Raji (cell line): ENCODE results near the gene XYLT1.

Source experiments
- POLR2A ChIP-seq: IDR thresholded peaks from 2 replicates; pipeline ENCODE4 v1.6.1; 2011; ENCODE audit warnings: low read depth, low read length, control low read depth; ENCODE audit not compliant: insufficient read depth

XYLT1 gene

DNA sequence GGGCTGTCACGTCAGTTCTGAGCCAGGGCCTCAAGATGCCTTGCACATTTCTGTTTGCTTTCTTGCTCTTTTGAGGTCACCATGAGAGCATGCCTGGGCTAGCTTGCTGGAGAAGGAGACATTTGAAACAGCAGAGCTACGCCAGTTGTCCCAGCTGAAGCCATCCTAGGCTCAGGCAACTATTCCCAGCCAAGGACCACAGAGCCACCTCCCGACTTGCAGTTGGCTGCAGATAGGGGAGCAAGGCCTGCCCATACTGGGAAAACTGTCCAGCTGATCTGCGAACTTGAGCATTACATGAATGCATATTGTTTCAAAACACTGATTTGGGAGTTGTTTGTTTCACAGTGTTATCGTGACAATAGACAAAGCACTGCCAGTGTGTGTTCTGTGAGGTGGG, 340.8 kb downstream of the XYLT1 start:
- no peak for TF ChIP-seq POLR2A

GRCh38 chr16:17128791-17129190, 342.0 kb downstream of the XYLT1 start:
- TF ChIP-seq POLR2A: no peak

DNA sequence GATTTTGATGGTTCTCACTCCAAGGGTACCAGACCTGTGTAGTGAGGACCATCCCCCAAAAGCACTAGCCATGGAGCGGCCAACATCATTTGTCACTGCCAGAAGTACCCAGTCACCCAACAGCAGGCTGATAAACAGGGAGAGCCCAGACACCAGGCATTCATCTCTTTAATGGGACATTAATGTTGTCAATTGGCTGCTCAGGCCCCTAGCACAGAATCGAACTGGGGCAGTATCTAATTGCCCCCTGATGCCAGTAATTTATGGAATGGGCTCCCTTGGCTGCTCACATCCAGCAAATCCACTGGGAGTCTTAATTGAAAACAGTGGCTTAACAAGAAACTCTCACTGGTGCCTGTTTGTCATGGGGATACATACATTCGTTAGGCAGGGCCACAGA, 344.6 kb downstream of the XYLT1 start:
- no peak for TF ChIP-seq POLR2A

GRCh38 chr16:17125671-17126070, 345.1 kb downstream of the XYLT1 start:
- TF ChIP-seq POLR2A: no peak

DNA sequence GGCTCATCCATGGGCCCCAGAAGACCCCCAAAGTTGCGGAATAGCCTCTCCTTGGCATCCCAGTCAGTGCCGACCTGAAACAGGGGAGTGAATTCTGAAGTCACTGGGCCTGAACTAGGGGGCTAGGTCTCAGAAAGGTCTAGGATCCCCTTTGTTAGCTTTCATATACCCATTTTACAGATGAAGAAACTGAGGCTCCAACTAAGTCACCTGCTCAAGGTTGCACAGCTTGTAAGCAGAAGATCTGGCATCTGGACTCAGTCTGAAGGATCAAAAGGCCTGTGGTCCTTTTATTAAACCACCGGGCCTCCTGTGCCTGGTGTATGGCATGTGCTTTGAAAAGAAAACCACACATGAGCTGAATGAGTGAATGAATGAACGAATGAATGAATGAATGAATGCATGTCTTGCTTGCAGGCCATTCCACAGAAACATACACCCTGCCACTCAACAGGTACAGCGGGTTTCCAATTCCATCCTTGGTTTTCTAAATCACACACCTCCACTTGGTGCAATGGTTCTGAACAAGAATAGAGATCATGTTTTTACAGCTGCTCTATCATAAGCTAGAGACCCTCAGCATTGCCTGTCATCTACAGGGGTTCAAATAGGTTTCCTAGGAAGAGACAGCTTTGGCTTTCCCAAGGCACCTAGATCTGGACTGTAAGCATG, 352.7 kb downstream of the XYLT1 start:
- TF ChIP-seq POLR2A: no peak

DNA sequence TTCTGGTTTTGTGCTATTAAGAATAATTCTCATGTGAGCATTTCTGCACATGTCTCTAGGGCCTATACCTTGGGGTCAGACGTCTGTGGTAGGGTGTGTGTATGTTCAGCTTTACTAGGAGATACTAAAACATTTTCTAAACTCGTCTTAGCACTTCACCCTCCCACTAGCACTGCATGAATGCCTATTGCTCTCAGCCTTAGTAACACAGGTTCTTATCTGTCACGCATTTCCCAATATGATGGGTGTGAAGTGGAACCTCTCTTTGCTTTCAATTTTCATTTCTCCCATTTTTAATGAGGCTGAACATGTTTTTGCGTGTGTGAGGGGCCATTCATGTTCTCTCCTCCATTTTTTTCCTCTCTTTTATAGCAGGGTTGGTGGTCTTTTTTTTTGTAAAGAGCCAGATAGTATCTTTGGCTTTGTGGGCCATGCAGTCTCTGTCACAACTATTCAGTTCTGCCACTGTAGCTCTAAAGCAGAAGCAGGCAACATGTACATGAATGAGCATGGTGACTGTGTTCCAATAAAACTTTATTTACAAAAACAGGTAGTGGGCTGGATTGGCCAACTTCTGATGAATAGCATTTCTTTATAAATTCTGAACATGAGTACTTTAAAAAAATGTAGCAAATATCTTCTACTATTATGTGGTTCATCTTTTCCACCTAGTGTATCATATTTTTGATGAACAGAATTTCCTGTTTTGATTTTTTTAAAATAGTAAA, 354.0 kb downstream of the XYLT1 start:
- no peak for TF ChIP-seq POLR2A

- no peak for TF ChIP-seq POLR2A
Observed at GRCh38 chr16:17109413-17109812, 361.3 kb downstream of the XYLT1 start.

- no peak for TF ChIP-seq POLR2A
Observed at GRCh38 chr16:17108596-17108995, 362.2 kb downstream of the XYLT1 start.

DNA sequence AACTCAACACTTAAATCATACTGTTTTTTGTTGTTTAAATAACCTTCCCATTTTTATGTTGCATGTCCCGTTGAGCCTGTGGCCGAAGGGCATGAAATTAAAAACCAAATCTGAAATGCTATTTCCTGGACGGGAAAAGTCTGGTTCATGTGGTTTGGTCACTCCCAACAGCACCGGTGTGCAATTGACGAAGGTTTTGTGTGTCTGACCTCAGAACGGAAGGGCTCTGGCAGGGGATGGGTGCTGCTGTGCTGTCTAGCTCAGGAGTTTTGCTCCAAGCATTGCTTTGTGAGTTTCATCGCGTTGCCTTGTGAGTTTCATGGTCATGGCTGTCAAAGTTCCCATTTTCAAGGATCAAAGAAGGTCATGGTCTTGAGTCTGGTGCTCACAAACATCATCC, 363.3 kb downstream of the XYLT1 start:
- no peak for TF ChIP-seq POLR2A

DNA sequence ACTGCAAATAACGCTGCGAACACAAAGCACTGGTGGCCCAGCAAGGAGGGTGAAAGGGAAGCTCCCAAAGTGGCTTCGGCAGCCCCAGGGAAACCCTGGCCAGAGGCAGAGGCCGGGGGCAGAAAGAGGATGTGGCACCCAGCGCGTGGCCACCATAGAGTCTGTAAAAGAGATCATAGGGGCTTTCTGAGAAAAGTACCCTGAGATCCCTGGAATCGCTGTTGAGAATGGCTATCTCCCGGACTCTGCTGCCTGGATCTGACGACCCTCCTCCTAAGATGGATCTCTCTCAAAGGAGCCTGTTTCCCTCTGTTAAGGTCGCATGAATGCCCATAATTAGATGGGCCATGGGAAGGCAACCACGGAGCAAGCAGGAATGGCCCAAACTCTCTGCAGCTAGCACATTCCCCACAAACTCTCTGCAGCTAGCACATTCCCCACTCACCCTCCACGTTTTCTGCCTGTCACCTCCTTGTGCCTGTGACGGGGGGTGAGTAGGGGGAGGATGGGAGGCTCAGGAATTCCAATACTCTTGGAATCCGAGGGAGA, 364.4 kb downstream of the XYLT1 start:
- TF ChIP-seq POLR2A: no peak

DNA sequence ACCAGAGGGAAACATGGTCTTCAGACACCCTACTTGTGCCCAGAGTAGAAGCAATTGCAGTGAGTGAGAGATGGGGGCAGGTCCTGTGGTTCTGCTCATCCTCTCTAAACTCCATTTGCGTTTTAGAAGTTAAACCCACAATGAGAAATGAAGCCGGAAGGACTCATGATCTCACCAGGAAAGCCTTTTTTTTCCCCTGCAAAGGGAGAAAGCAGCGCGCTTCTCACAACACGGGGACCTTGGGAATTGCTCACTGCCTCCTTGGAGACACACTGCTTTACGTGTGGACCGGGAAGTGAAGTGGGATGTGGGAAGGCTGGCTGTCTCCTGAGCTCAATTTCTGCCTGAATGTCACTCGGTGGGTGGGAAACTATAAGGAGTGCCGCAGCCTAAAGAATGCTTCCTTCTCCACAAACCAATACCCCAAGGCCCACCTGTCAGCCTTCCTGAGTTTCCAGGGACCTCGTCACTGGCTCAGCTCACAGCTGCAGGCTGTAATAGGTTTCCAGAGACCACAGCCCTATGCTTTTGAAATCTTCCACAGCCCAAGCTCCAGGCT, 365.4 kb downstream of the XYLT1 start:
- TF ChIP-seq POLR2A: no peak

- no peak for TF ChIP-seq POLR2A
Observed at GRCh38 chr16:17104654-17105053, 366.1 kb downstream of the XYLT1 start.

- no peak for TF ChIP-seq POLR2A
Observed at GRCh38 chr16:17103216-17103615, 367.5 kb downstream of the XYLT1 start.

- no peak for TF ChIP-seq POLR2A
Observed at GRCh38 chr16:17101646-17102045, 369.1 kb downstream of the XYLT1 start.

DNA sequence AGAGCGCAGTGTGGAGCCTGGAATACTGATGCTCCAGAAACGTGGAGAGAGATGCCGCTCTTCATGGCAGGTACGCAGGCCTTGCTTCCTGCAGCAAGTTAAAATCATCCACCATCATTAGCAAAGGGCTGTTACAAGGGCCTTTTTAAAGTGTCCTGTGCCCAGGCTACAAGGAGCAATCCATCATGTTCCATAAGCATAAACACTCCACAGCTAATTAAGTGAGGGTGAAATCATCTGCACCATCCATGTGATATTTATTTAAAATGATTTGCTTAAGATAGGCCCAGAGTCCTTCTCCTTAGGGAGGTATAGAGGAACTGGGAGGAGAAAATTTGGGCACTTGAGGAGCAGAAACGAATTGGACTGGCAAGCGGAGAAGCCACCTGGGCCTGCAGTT, 372.1 kb downstream of the XYLT1 start:
- no peak for TF ChIP-seq POLR2A

DNA sequence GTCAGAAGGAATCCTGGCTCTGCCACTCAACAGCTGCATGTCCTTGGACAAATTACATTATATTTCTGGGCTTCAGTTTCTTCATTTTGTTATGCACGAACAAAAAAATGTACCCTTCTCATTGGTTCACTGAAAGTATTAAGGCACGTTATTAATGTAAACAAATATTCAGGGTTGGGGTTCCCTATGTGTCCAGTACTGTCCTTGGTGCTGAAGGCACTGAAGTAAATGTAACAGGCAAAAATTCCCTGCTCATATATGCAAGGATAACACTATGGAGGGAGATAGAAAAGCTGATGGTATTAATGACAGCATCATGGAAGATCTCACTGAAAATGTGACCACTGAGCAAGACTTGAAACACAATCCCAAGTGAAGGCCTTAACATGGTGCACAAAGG, 386.6 kb downstream of the XYLT1 start:
- TF ChIP-seq POLR2A: no peak
